Upper lobe of right lung (tissue), 1 donor: Measurements from ENCODE around the gene ANKS1B. TPM values are rescaled to one million over a fixed set of nuclear protein-coding genes. Genes with fewer than 3 reads are reported as not detected.
"Not testable (repeated sequence)": the region's sequence is repeated elsewhere in the genome, so short reads cannot be mapped to it uniquely, and the experiment has no call there.

Experiments
- ATAC-seq: fragments of 200-7000 bp; cut with Tn5 transposase; one replicate; pipeline ENCODE4 v1.9.1; 2020; ENCODE audit warnings: mild to moderate bottlenecking, moderate library complexity
- DNase-seq: peaks from one replicate; pipeline ENCODE4 v3.0.0-alpha.2; 2020
- H3K27ac ChIP-seq: fragments of 200-600 bp; one replicate; pipeline ENCODE4 v1.8.0; 2022
- H3K27me3 ChIP-seq: fragments of 200-600 bp; one replicate; pipeline ENCODE4 v1.8.0; 2022; ENCODE audit warnings: mild to moderate bottlenecking
- H3K36me3 ChIP-seq: fragments of 200-600 bp; one replicate; pipeline ENCODE4 v1.8.0; 2022
- H3K4me1 ChIP-seq: fragments of 200-600 bp; one replicate; pipeline ENCODE4 v1.8.0; 2022
- H3K4me3 ChIP-seq: fragments of 200-600 bp; one replicate; pipeline ENCODE4 v1.8.0; 2022; ENCODE audit warnings: mild to moderate bottlenecking
- H3K9me3 ChIP-seq: fragments of 200-600 bp; one replicate; pipeline ENCODE4 v1.8.0; 2022
- CTCF ChIP-seq: fragments of 200-600 bp; IDR thresholded peaks from one replicate; pipeline ENCODE4 v1.8.0; 2022; ENCODE audit warnings: antibody characterized with exemption
- intact Hi-C: fragments of 100-400 bp; cut with DNase I; formaldehyde crosslinking; loops from one replicate; pipeline ENCODE4 v1.11.0; 2022
- total RNA-seq: library from RNA; stranded (reverse); fragmentation: NEBNext Ultra II Directional; extraction: Animal tissue kit (Norgen Biotek cat#: 25700); gene quantifications from one replicate; pipeline ENCODE4 v1.2.1, GENCODE V29; 2021
- donor health status: DM: no; HTN: yes; CAD: no; lungs with severe emphysema.

Gene ANKS1B
- total RNA-seq, 1 donor from 2014 or later: 5.3 TPM

GRCh38 chr12:99647453-99647852, 337.3 kb downstream of the ANKS1B start, which contains the start of gene GARIN6:
TSS of gene GARIN6 (plus strand) at chr12:99647753. CDS start at chr12:99648175, 422 bp downstream.
- Histone ChIP-seq H3K4me3 (no peak within 1 kb of the TSS), H3K4me1 (no peaks in the 10 kb centered on the region), H3K36me3 (no peaks in the 10 kb centered on the region), H3K27me3 (no peaks in the 10 kb centered on the region), H3K27ac (no peak within 1 kb of the TSS), H3K9me3 (no peaks in the 10 kb centered on the region)
- intact Hi-C loops: no loop called here
- TF ChIP-seq CTCF: no peak
- ATAC-seq (peak; percentile 30), DNase-seq (no peak)

- ATAC-seq: no peak
- DNase-seq: no peak
- Histone ChIP-seq H3K4me3 (no peak overlapping the region), H3K27ac (no peak overlapping the region), H3K27me3 (no peaks in the 10 kb centered on the region), H3K4me1 (no peaks in the 10 kb centered on the region), H3K9me3 (no peaks in the 10 kb centered on the region), H3K36me3 (no peaks in the 10 kb centered on the region)
- intact Hi-C loops: no loop called here
- no peak for TF ChIP-seq CTCF
Observed at GRCh38 chr12:99644629-99645028, 340.1 kb downstream of the ANKS1B start.

GRCh38 chr12:99627459-99627858, 357.3 kb downstream of the ANKS1B start:
- H3K9me3 ChIP-seq: no peaks in the 10 kb centered on the region
- intact Hi-C loops: no loop called here
- no peaks in the 10 kb centered on the region for H3K27me3 ChIP-seq
- DNase-seq: no peak
- no peaks in the 10 kb centered on the region for H3K36me3 ChIP-seq
- no peak overlapping the region for H3K27ac ChIP-seq
- TF ChIP-seq CTCF: no peak
- no peak overlapping the region for H3K4me3 ChIP-seq
- ATAC-seq: no peak
- no peaks in the 10 kb centered on the region for H3K4me1 ChIP-seq

GRCh38 chr12:99624591-99624990, 360.1 kb downstream of the ANKS1B start:
- H3K4me3 ChIP-seq, DNase-seq, intact Hi-C loops, H3K36me3 ChIP-seq, H3K4me1 ChIP-seq, H3K27ac ChIP-seq, H3K9me3 ChIP-seq, H3K27me3 ChIP-seq, ATAC-seq: not testable (repeated sequence)

GRCh38 chr12:99620159-99620479, 364.6 kb downstream of the ANKS1B start:
- Histone ChIP-seq H3K27ac (no peak overlapping the region), H3K27me3 (no peaks in the 10 kb centered on the region), H3K4me3 (no peak overlapping the region), H3K4me1 (no peaks in the 10 kb centered on the region), H3K9me3 (no peaks in the 10 kb centered on the region), H3K36me3 (no peaks in the 10 kb centered on the region)
- no peak for TF ChIP-seq CTCF
- ATAC-seq (no peak), DNase-seq (no peak)
- intact Hi-C loops: no loop called here

- DNase-seq (no peak), ATAC-seq (peak; percentile 72)
- TF ChIP-seq CTCF: peak; percentile 44
Observed at GRCh38 chr12:99619389-99620158, 365.2 kb downstream of the ANKS1B start.

More at GRCh38 chr12:99619389-99620158, 365.2 kb downstream of the ANKS1B start:
- intact Hi-C loops: no loop called here
- Histone ChIP-seq H3K9me3 (no peaks in the 10 kb centered on the region), H3K4me1 (no peaks in the 10 kb centered on the region), H3K27me3 (no peaks in the 10 kb centered on the region), H3K4me3 (no peak overlapping the region), H3K27ac (no peak overlapping the region), H3K36me3 (no peaks in the 10 kb centered on the region)
